GM21381 (cell line): ENCODE data around the gene EMILIN1.

Source experiments
- ATAC-seq: cut with Tn5 transposase; IDR thresholded peaks from one replicate; pipeline ENCODE4 v1.9.1; 2021; ENCODE audit warnings: mild to moderate bottlenecking, moderate library complexity; ENCODE audit not compliant: unreplicated experiment

Gene EMILIN1

DNA sequence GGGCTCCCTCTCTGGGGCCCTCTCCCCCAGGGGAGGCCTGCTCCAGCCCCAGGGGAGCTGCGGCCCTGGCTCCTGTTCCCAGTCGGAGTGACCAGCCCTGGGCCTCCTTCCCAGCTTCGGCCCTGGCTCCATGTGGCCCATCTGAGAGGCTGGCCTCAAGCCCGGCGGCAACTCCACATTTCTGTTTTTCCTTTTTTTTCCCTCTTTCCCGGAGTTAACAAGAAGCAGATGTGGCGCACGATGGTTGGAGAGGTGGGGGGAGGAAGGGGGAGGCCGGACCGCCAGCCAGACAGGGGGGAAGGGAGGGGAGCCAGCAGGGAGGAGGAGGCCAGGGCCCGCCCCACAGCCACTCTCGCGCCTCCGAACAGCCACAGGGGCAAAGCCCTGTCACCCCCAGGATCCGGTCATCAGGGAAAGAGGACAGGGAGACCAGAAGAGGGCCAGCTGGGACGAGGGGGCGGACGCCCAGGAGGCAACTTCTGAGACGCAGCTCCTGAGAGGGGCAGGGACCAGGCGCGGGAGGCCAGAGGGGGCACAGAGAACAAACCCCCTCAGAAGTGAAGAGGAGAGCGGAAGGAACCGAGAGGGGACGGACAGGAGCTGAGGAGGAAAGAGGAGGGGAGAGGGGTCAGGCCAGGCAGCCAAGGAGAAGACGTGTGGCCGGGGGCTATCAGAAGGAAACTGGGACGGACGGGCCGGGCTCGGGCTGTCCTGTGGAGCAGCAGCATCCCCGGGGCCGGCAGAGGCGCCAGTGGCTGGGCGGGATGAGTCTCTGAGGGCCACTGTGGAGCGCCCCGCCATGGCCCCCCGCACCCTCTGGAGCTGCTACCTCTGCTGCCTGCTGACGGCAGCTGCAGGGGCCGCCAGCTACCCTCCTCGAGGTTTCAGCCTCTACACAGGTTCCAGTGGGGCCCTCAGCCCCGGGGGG, at the start of gene EMILIN1:
TSS of gene EMILIN1 (plus strand) at position 349 of the 928 bp plus-strand sequence. CDS start at position 800, 451 bp downstream.
- ATAC-seq: no peak

DNA sequence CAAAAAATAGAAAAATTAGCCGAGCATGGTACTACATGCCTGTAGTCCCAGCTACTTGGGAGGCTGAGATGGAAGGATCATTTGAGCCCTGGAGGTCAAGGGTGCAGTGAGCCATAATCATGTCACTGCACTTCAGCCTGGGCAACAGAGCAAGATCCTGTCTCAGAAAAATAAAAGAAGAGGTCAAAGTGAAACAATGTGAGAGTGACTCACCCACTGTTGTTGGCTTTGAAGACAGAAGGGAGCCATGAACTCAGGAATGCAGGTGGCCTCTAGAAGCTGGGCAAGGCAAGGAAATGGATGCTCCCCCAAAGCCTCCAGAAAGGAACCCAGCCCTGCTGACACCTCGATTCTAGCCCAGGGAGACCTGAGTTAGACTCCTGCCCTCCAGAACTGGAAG, 49.4 kb upstream of the EMILIN1 start:
- no peak for ATAC-seq

DNA sequence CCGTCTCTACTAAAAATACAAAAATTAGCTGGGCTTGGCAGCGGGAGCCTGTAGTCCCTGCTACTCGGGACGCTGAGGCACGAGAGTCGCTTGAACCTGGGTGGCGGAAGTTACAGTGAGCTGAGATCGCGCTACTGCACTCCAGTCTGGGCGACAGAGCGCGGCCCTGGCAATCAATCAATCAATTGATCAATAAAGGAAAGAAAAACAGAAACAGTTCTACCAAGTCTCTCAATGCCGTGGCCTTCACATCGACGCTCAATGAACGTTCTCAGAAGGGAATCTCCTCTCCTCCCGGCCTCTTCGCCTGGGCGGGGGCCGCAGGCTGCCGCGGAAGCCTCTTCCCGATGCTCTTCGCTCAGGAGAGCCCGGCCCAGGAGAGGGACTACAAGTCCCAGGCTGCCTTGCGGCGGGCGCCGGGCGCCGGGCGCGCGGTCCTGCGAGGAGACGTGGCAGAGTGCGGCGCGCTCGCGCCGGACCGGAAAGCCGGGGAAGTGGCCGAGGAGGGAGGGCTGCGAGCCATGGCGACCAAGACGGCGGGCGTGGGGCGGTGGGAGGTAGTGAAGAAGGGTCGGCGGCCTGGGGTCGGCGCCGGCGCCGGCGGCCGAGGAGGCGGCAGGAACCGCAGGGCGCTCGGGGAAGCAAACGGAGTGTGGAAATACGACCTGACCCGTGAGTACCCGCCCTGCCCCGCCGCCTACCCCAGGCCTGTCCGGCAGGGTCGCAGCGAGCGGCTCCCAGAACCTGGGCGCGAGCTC, 45.7 kb upstream of the EMILIN1 start, which contains the start of gene TMEM214:
TSS of gene TMEM214 (plus strand) at position 471 of the 758 bp plus-strand sequence. CDS start at position 522, 51 bp downstream.
- ATAC-seq: peak; percentile 89

DNA sequence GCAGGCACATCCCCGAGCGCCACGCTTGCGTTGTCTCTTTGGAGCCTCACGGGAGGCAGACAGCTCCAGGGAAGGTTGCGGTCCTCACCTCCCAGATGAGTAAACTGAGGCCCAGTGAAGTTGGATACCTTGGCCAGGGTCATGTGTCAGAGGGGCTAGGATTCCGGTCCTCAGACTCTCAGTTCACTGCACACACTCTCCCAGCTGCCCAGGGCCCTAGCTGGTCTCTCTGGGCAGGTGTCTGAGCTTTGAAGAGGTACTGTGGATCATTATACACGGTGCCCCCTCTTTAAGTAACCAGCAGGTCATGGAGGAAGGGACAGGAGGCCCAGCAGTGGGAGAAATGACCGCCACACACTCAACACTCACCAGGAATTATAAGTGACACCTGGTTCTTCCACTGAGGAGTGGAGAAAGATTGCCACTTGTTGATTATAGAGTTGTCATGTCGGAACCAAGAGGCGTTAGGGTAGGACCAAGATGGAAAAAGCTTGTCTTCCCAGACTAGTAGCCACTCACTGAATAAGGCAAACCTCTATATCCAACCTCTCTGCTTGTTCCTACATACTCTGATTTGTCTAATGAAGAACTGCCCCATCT, 45.1 kb upstream of the EMILIN1 start:
- no peak for ATAC-seq

DNA sequence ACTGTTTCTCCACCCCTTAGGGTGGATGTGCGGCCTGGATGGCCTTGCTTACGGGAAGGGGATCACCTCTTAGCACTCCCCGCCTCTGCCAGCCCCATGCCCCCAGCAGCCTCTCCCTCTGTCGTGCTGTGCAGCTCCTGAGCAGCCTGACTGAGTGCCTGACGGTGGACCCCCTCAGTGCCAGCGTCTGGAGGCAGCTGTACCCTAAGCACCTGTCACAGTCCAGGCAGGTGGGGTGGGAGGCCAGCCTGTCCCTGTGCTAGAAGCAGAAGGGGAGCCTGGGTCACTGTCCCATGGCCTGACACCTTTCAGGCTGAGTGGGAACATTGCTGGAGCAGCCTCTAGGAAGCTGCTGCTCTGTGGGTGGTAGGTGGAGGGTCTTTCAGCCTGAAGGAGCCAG, 40.4 kb upstream of the EMILIN1 start:
- ATAC-seq: no peak

DNA sequence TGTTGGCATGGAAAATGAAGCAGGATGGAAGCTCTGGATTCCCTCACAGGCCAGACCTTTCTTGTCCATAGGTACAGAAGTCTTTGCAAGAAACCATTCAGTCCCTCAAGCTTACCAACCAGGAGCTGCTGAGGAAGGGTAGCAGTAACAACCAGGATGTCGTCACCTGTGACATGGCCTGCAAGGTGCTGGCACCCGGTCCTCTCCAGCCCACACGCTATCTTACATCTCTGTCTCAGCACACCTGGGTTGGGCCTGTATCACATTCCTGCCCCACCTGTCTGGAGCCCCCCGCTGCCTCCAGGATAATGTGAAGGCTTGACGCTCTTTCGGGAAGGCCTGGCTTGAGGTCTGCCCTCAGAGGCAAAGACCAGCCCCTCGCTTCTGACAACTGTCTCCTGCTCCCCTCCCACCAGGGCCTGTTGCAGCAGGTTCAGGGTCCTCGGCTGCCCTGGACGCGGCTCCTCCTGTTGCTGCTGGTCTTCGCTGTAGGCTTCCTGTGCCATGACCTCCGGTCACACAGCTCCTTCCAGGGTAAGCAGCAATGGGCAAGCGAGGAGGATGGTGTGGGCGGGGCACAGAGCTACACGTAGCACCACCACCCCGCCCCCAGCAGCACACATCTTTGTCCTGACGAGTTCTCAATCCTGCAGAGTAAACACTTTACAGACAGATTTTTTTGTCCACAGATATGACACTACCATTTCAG, 39.6 kb upstream of the EMILIN1 start:
- no peak for ATAC-seq

DNA sequence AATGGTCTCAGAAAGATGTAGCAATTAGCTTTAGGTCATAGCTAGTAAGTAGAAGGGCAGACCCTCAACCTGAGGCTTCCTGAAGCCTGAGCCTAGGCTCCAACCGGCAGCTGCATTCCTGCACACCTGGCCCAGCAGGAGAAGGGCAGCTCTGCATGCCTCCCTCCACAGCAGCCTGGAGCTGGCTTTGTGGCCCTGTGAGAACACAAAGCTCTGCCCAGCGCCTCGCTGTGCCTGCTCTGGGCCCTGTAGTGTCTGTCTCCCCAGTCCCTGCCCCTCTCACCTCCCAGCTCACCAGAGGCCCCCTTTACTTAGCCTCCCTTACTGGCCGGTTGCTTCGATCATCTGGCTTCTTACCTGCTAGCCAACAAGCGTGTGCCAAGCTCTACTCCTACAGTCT, 39.0 kb upstream of the EMILIN1 start:
- no peak for ATAC-seq

DNA sequence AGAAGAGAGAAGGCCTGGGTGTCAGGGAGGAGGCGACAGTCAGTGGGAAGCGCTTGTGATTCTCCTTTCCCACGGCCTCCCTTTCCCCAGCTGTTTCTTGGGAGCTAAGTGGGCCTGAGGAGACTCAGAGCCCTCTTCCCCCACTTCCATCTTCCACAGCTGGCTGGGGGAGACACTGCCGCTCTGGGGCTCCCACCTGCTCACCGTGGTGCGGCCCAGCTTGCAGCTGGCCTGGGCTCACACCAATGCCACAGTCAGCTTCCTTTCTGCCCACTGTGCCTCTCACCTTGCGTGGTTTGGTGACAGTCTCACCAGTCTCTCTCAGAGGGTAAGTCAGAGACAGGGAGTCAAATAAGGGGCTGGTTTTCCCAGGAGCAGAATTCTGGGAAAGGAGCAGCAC, 38.5 kb upstream of the EMILIN1 start:
- ATAC-seq: no peak

DNA sequence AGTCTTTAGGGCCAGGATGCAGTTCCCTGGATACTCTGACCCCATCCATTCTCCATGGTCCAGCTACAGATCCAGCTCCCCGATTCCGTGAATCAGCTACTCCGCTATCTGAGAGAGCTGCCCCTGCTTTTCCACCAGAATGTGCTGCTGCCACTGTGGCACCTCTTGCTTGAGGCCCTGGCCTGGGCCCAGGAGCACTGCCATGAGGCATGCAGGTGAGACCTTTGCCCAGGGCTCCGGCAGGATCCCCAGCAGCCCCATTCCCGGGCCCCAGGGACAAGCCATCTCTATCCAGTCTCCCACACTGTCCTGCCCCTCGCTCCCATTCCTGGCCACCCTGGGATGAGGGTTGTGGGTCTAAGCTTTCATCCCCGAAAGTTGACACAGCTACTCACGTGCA, 38.1 kb upstream of the EMILIN1 start:
- ATAC-seq: no peak

DNA sequence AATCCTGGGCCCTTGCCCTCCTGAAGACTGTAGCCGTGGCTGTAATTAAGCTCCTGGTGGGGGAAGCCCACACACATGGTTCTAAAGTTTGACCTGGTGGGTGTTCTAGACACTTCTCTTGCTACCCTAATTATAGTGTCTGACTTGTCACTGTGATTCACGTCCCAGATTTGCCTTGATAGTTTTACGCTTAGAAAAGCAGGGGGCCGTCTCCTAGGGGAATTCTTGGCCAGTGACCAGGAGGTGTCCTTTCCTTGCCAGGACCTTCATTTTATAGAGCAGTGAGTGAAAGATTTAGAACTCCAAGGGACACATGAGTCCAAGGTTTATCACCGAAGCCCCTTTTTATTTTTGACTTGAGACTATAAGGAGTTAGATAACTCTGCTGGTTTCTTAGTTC, 36.7 kb upstream of the EMILIN1 start:
- ATAC-seq: peak; percentile 37

DNA sequence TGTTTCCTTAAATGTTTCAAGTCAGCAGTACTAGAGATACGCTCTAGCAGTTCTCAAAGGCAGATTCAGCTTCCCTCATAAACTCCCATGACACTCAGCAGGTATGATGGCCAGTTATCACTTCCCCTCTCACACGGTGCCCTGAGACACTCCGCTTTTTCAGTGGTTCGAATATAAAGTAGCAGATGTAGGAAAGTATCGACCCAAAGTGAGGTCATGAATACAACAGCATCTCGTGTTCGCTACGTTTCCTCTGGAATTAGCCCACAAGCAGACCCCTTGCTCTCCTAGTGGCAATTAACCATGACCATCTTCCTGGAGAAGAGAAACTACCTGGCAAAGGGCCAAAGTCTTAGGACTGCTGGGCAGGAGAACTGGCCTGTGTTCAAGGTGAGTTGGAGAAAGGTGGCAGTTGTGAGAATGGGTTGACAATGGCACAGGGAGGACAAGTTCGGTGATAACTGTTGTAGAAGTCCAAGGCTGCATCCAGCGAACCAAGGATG, 36.2 kb upstream of the EMILIN1 start:
- peak; percentile 54 for ATAC-seq

DNA sequence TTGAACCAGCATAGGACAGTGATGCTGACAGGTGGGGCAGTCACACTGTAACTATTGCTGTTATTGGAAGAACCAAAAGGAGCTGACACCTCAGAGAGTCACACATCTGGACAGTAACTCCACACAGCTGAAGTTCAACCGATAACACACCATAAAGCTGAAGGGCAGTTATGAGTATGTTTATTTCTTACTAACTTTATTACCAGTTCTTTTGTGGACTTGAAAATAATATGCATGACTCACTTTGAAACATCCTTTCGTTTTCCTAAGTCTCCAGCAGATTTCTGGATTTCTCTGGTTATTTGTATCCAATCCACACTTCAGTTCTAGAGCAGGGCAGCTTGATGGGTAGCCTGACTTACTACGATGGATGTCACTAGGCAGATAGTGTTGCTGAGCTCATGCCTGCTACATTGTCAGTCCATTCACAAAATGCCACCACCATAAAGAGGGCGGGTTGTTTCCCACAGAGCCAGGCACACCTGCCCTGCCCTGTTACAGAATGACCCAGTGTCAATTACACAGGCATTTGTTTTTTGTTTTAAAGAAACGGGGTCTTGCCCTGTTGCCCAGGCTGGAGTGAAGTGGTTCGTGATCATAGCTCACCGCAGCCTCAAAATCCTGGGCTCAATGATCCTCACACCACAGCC, 35.3 kb upstream of the EMILIN1 start:
- no peak for ATAC-seq

DNA sequence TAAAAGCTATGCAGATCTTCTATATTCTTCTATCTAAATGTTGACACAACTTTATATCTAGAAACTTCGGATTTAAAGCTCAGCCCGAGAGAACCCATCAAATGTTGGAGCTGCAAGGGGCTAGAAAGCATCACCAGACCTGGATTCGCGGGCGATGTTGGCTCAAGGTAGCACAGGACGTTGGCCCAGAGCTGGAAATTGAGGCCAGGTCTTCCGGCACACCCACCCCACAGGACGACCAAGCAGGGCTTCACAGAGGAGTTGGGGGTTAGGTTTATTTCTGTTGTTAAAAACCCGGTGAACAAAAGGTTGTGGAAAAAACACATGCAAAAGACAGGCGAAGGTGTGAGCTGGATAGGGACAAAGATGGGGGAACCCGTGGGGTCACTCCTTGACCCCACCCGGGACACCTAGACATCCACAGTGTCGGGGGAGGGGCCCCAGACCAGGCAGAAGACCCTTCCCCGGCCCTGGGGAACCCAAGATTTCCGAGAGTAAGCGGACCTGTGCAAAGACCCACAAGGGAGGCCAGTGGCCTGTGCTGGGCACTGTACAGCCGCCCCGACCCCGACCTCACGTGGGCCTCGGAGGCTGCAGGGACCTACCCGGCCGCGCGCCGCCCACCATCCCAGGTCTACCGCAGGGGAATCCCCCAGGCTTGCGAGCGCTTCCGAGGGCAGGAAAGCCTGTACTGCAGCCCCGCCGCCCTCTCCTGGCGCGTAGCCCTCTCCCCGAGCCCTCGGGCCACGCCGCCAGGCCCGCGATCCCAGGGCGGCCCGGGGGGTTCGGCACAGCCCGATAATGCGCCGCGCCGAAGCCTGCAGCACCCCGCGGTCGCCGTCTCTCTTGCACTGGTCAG, 28.8 kb upstream of the EMILIN1 start:
- ATAC-seq: peak; percentile 16

DNA sequence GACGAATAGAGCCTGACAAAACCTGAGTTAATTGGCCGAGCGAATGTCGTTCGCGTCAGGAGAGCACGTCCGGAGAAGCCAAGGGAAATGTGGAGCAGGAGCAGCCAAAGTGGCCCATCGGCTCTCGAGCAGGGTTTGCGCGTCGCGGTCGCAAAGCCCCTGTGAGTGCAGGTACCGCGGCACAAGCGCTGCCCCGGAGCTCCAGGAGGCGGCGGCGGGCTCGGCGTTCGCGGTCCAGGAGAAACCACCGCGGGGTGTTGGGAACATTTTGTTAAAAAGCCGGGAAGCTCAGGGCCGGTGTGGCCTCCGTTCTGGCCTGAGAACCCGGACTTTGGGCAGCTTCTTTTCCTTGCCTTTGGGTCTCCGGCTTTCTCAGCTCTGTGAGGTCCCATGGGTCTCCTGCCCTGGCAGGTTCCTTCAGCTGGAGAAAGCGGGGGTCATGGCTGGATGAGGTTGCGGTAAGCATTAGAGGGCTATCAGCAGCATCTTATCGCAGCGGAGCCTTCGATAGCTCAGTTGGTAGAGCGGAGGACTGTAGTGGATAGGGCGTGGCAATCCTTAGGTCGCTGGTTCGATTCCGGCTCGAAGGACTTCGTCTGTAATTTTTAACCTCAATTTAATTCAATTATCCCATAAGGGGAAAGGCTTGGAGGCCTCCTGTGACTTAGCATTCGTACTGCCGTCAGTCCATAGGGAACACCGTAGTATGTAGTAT, 28.0 kb upstream of the EMILIN1 start:
- ATAC-seq: peak; percentile 49

DNA sequence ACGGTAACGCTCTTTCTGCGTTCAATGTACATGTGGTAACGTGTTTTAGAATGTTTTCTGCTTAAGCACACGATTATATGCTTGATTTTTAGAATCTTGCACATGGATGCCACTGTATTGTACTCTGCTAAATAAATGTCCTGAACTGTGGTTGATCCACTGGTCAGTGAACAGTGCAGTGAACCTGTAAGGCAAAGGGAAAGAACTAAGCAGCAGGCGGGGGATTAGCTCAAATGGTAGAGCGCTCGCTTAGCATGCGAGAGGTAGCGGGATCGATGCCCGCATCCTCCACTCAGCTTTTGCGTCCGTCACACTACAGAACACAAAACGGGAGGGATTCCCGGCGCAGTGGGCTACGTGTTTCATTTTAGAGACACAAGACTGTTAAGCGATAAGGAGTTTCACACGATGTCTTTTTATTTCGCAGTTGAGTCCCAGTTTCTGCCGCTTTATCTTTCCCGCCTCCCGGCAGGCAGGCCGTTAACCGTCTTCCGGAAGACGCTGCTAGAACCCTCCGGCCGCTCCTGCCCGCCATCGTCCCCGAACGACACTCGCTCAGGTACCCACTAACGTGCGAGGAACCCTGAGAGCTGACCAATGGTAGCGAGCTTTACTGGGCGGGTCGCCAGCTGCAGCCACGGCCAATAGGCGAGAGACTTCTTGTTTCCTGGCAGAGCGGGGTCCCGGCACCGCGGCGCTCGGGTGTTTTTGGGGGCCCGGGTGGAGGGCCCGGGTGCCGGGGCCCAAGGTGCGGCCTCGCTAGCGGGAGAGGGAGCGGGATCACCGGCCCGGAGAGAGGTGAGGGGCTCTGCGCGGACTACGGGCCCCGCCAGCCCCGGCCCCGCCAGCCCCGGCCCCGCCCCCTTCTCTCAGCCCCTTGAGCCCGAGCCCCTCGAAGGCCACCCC, 27.2 kb upstream of the EMILIN1 start, which contains the start of gene AGBL5:
TSS of gene AGBL5 (plus strand) at position 673 of the 906 bp plus-strand sequence. CDS start 1,291 bp downstream, outside the sequence.
- peak; percentile 67 for ATAC-seq

DNA sequence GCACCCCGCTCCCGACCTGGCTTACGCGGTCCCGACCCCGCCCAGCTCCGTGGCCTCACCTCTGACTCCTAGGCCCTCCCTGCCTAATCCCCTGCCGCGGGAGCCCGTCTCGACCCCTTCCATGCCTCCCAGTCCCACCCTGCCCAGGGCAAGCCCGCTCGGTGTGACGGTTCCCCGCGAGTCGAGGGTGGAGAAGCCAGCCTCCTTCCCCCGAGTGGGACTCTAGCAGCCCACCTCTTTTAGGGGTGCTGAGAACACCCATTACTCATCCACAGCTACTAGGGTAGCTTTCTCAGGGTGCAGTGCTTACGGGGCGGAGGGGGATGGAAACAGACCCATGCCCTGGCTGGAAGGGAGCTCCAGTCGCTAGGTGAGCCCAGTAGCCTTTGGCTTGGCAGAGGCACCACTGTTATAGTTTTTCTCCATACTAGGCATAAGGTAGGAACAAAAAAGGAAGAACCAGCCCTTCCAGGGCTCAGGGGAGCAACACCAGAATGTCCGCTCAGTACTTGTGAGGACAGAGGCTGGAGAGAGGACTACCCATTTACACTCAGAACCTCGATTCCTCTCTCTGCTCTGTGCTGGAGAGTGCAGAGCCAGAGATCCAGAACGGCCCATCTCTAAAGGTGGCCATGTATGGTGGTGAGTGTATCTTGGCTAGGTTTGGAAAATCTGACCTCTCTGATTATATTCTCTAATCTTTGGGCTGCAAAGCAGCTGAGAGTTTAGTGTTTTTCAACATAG, 26.3 kb upstream of the EMILIN1 start:
- ATAC-seq: no peak

DNA sequence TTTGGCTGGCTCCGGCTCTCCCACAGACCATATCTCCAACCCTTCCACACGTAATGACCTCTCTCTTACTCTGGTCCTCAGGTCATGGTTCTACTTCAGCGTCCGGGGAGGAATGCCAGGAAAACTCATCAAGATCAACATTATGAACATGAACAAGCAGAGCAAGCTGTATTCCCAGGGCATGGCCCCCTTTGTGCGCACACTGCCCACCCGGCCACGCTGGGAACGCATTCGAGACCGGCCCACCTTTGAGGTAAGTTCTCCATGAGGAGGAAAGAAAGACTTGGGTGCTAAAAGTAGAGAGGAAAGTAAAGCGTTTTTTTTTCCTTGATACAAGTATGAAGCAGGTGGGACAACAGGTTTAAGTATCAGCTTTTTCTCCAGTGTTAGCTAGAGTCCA, 25.1 kb upstream of the EMILIN1 start:
- ATAC-seq: no peak
